OCI-LY3 (cell line): ENCODE data around the gene CCDC92.

Source experiments
- H2AFZ ChIP-seq: fragments of 200-600, 300-600 bp; shearing (Covaris generic); 2 replicates; pipeline ENCODE4 v1.6.0; 2014; ENCODE audit warnings: antibody characterized with exemption, low read depth, low read length
- H3K27ac ChIP-seq: fragments of 200-600, 300-600 bp; sonication (generic); 2 replicates; pipeline ENCODE4 v1.5.1; 2014; ENCODE audit warnings: mild to moderate bottlenecking, low read length, moderate library complexity, mixed read lengths
- H3K27me3 ChIP-seq: fragments of 200-600, 300-600 bp; sonication (generic); 2 replicates; pipeline ENCODE4 v1.6.1; 2014; ENCODE audit warnings: low read depth, low read length, mixed read lengths
- H3K36me3 ChIP-seq: fragments of 200-600, 300-600 bp; sonication (generic); replicated peaks from 2 replicates; pipeline ENCODE3; 2014; ENCODE audit warnings: low read depth, low read length, mixed read lengths
- H3K4me1 ChIP-seq: fragments of 300-600, 200-600 bp; sonication (generic); 2 replicates; pipeline ENCODE4 v1.6.1; 2014; ENCODE audit warnings: low read length, mixed read lengths
- H3K4me2 ChIP-seq: fragments of 200-600, 300-600 bp; sonication (generic); 2 replicates; pipeline ENCODE4 v1.6.1; 2014; ENCODE audit warnings: low read length, mixed read lengths
- H3K4me3 ChIP-seq: fragments of 300-600, 200-600 bp; sonication (generic); 2 replicates; pipeline ENCODE4 v1.5.1; 2014; ENCODE audit warnings: antibody characterized with exemption, mild to moderate bottlenecking, low read length, moderate library complexity
- H3K79me2 ChIP-seq: fragments of 300-600, 200-600 bp; shearing (Covaris generic); 2 replicates; pipeline ENCODE4 v1.6.1; 2014; ENCODE audit warnings: mild to moderate bottlenecking, low read length, mixed read lengths
- H3K9ac ChIP-seq: fragments of 300-600, 200-600 bp; shearing (Covaris generic); 2 replicates; pipeline ENCODE4 v1.6.0; 2014; ENCODE audit warnings: mild to moderate bottlenecking, low read length, moderate library complexity
- H3K9me3 ChIP-seq: fragments of 200-600, 300-600 bp; shearing (Covaris generic); 2 replicates; pipeline ENCODE4 v1.6.1; 2014; ENCODE audit warnings: low read length, mixed read lengths; ENCODE audit not compliant: insufficient read depth
- H4K20me1 ChIP-seq: fragments of 200-600, 300-600 bp; sonication (generic); 2 replicates; pipeline ENCODE4 v1.6.1; 2016; ENCODE audit warnings: low read length, mixed read lengths; ENCODE audit not compliant: insufficient read depth
- CTCF ChIP-seq: fragments of 200-600, 300-600 bp; sonication (generic); IDR thresholded peaks from 2 replicates; pipeline ENCODE4 v1.5.1; 2014; ENCODE audit warnings: antibody characterized with exemption, low read length, low read depth
- EZH2phosphoT487 ChIP-seq: fragments of 200-600 bp; shearing (Covaris generic); IDR thresholded peaks from 2 replicates; pipeline ENCODE4 v1.6.1; 2018; ENCODE audit warnings: antibody characterized with exemption, mixed run types, low read depth

Gene CCDC92

GRCh38 chr12:123961585-123962345, 10.9 kb downstream of the CCDC92 start:
- H3K27ac ChIP-seq, result no peak overlapping the region
- no peaks in the 10 kb centered on the region for H3K79me2 ChIP-seq

GRCh38 chr12:123960856-123961255, 11.8 kb downstream of the CCDC92 start:
- Histone ChIP-seq H3K4me1 (no peaks in the 10 kb centered on the region), H3K27me3 (no peaks in the 10 kb centered on the region), H3K27ac (no peak overlapping the region), H3K79me2 (no peaks in the 10 kb centered on the region), H3K9me3 (no peaks in the 10 kb centered on the region), H4K20me1 (no peaks in the 10 kb centered on the region), H2AFZ (no peak overlapping the region), H3K4me2 (no peak overlapping the region), H3K4me3 (no peak overlapping the region), H3K9ac (no peak overlapping the region), H3K36me3 (no peaks in the 10 kb centered on the region)
- no peak for TF ChIP-seq CTCF
- no peak for TF ChIP-seq EZH2phosphoT487

More at GRCh38 chr12:123961585-123962345, 10.9 kb downstream of the CCDC92 start:
- no peak overlapping the region for H3K4me2 ChIP-seq
- no peaks in the 10 kb centered on the region for H3K27me3 ChIP-seq
- no peaks in the 10 kb centered on the region for H3K36me3 ChIP-seq
- no peak overlapping the region for H3K4me3 ChIP-seq
- no peak overlapping the region for H2AFZ ChIP-seq
- no peaks in the 10 kb centered on the region for H3K4me1 ChIP-seq
- no peak for TF ChIP-seq EZH2phosphoT487
- no peak for TF ChIP-seq CTCF
- H3K9ac ChIP-seq, result no peak overlapping the region
- no peaks in the 10 kb centered on the region for H4K20me1 ChIP-seq
- no peaks in the 10 kb centered on the region for H3K9me3 ChIP-seq

- no peaks in the 10 kb centered on the region for H3K27me3 ChIP-seq
- no peak overlapping the region for H3K4me3 ChIP-seq
- TF ChIP-seq EZH2phosphoT487, result no peak
- no peak for TF ChIP-seq CTCF
- H3K27ac ChIP-seq, result no peak overlapping the region
- H3K4me1 ChIP-seq, result no peaks in the 10 kb centered on the region
- no peaks in the 10 kb centered on the region for H3K79me2 ChIP-seq
- H3K9ac ChIP-seq, result no peak overlapping the region
- H2AFZ ChIP-seq, result no peak overlapping the region
- H3K36me3 ChIP-seq, result no peaks in the 10 kb centered on the region
- H3K4me2 ChIP-seq, result no peak overlapping the region
- H4K20me1 ChIP-seq, result no peaks in the 10 kb centered on the region
- H3K9me3 ChIP-seq, result no peaks in the 10 kb centered on the region
Observed at GRCh38 chr12:123960029-123960735, 12.4 kb downstream of the CCDC92 start.

- Histone ChIP-seq H3K27me3 (no peaks in the 10 kb centered on the region), H3K4me3 (no peak overlapping the region), H3K9me3 (no peaks in the 10 kb centered on the region), H3K36me3 (no peaks in the 10 kb centered on the region), H2AFZ (no peak overlapping the region), H4K20me1 (no peaks in the 10 kb centered on the region), H3K27ac (no peak overlapping the region), H3K9ac (no peak overlapping the region), H3K79me2 (no peaks in the 10 kb centered on the region), H3K4me1 (no peaks in the 10 kb centered on the region), H3K4me2 (no peak overlapping the region)
- no peak for TF ChIP-seq EZH2phosphoT487
- TF ChIP-seq CTCF, result no peak
Observed at GRCh38 chr12:123958876-123959275, 13.8 kb downstream of the CCDC92 start.
